Measurements from ENCODE around the gene CYP1A2.

The CYP1A2 gene

GRCh38 chr15:74754593-74755215, 6.1 kb downstream of the CYP1A2 start:
- in situ Hi-C loops (cut with MboI; ENCODE audit: low pct_unique_long_range_greater_than_20kb, low sequenced_read_pairs, unreplicated experiment): no loop called here
- no peak for TF ChIP-seq CTCF (IDR thresholded peaks at IDR 0.05; ENCODE audit: extremely low read depth, insufficient read depth, missing control alignments)
- DNase-seq (ENCODE audit: low spot score): no peak

- in situ Hi-C loops (cut with MboI; ENCODE audit: low pct_unique_long_range_greater_than_20kb, low sequenced_read_pairs, unreplicated experiment): no loop called here
- TF ChIP-seq CTCF (IDR thresholded peaks at IDR 0.05; ENCODE audit: extremely low read depth, insufficient read depth, missing control alignments): no peak
- DNase-seq (ENCODE audit: low spot score): no peak
Observed at GRCh38 chr15:74758736-74759135, 10.1 kb downstream of the CYP1A2 start.

GRCh38 chr15:74762791-74763150, 14.1 kb downstream of the CYP1A2 start:
- no peak for DNase-seq (ENCODE audit: low spot score)
- in situ Hi-C loops (cut with MboI; ENCODE audit: low pct_unique_long_range_greater_than_20kb, low sequenced_read_pairs, unreplicated experiment): loop anchor here (10.0 kb wide), 1 partner anchor 388 kb away; no protein-coding TSS in a partner anchor
- no peak for TF ChIP-seq CTCF (IDR thresholded peaks at IDR 0.05; ENCODE audit: extremely low read depth, insufficient read depth, missing control alignments)

- in situ Hi-C loops (cut with MboI; ENCODE audit: low pct_unique_long_range_greater_than_20kb, low sequenced_read_pairs, unreplicated experiment): loop anchor here (10.0 kb wide), 1 partner anchor 389 kb away; no protein-coding TSS in a partner anchor
- no peak for TF ChIP-seq CTCF (IDR thresholded peaks at IDR 0.05; ENCODE audit: extremely low read depth, insufficient read depth, missing control alignments)
- no peak for DNase-seq (ENCODE audit: low spot score)
Observed at GRCh38 chr15:74763416-74763815, 14.8 kb downstream of the CYP1A2 start.

- no peak for DNase-seq (ENCODE audit: low spot score)
- no peak for TF ChIP-seq CTCF (IDR thresholded peaks at IDR 0.05; ENCODE audit: extremely low read depth, insufficient read depth, missing control alignments)
- in situ Hi-C loops (cut with MboI; ENCODE audit: low pct_unique_long_range_greater_than_20kb, low sequenced_read_pairs, unreplicated experiment): loop anchor here (5.0 to 10.0 kb wide), 2 partner anchors 135 to 393 kb away; no protein-coding TSS in a partner anchor
Observed at GRCh38 chr15:74767167-74768098, 18.8 kb downstream of the CYP1A2 start.

- no peak for DNase-seq (ENCODE audit: low spot score)
- TF ChIP-seq CTCF (IDR thresholded peaks at IDR 0.05; ENCODE audit: extremely low read depth, insufficient read depth, missing control alignments): no peak
- in situ Hi-C loops (cut with MboI; ENCODE audit: low pct_unique_long_range_greater_than_20kb, low sequenced_read_pairs, unreplicated experiment): loop anchor here (5.0 to 10.0 kb wide), 2 partner anchors 136 to 393 kb away; no protein-coding TSS in a partner anchor
Observed at GRCh38 chr15:74768099-74768770, 19.6 kb downstream of the CYP1A2 start.
